HEK293 (cell line): ENCODE data around the gene CDK14.

ENCODE experiments used
- CTCF ChIA-PET: fragments of 350-600 bp; formaldehyde crosslinking; extraction: SDS; loops from one replicate; lab custom pipeline; 2021; ENCODE audit warnings: antibody characterized with exemption; lab: Yijun Ruan, JAX
- POLR2A ChIA-PET: fragments of 300-600 bp; formaldehyde crosslinking; extraction: SDS; loops from one replicate; lab custom pipeline; 2020; ENCODE audit warnings: antibody characterized with exemption, inconsistent platforms; lab: Yijun Ruan, JAX
- H3K27ac ChIP-seq: fragments of 200-500 bp; sonication (Bioruptor generic); 2 replicates; pipeline ENCODE4 v1.5.1; 2014; ENCODE audit warnings: low read depth, low read length, control low read depth, inconsistent platforms; ENCODE audit errors: extremely low read depth
- H3K36me3 ChIP-seq, 2 experiments: fragments of 200-500 bp in 1 of 2; sonication (Bioruptor generic) in 1 of 2; 1 replicate in 1 of 2; 2 replicates in 1 of 2; pipeline ENCODE4 v1.5.1; 2014 to 2017; ENCODE audit warnings: inconsistent platforms in 2 of 2, low read length in 2 of 2; ENCODE audit not compliant: control insufficient read depth in 2 of 2, insufficient read depth in 1 of 2
- H3K4me1 ChIP-seq: fragments of 200-500 bp; sonication (Bioruptor generic); 2 replicates; pipeline ENCODE4 v1.5.1; 2014; ENCODE audit warnings: mild to moderate bottlenecking, low read length, inconsistent platforms; ENCODE audit not compliant: control insufficient read depth, insufficient read depth
- H3K4me3 ChIP-seq: 2 replicates; pipeline ENCODE4 v1.5.1; 2011; ENCODE audit warnings: low read depth, mild to moderate bottlenecking, control low read depth, low read length, moderate library complexity
- H3K9me3 ChIP-seq: fragments of 200-500 bp; sonication (Bioruptor generic); 2 replicates; pipeline ENCODE4 v1.5.1; 2014; ENCODE audit warnings: low read depth, low read length, inconsistent platforms; ENCODE audit not compliant: control insufficient read depth, insufficient read depth
- BCL11B ChIP-seq: fragments of 450-650 bp; formaldehyde crosslinking; IDR thresholded peaks from 2 replicates; pipeline ENCODE4 v1.5.1; 2016; ENCODE audit warnings: low read depth, missing biosample characterization, missing genetic modification characterization
- FEZF1 ChIP-seq: fragments of 450-650 bp; formaldehyde crosslinking; IDR thresholded peaks from 2 replicates; pipeline ENCODE4 v1.5.1; 2016; ENCODE audit warnings: missing biosample characterization, missing genetic modification characterization
- KLF16 ChIP-seq: fragments of 450-650 bp; formaldehyde crosslinking; IDR thresholded peaks from 2 replicates; pipeline ENCODE4 v1.5.1; 2017; ENCODE audit warnings: missing biosample characterization, missing genetic modification characterization
- OVOL3 ChIP-seq: fragments of 450-650 bp; formaldehyde crosslinking; IDR thresholded peaks from 2 replicates; pipeline ENCODE4 v1.5.1; 2016; ENCODE audit warnings: missing biosample characterization, missing genetic modification characterization
- PATZ1 ChIP-seq: fragments of 450-650 bp; formaldehyde crosslinking; IDR thresholded peaks from 2 replicates; pipeline ENCODE4 v1.5.1; 2016; ENCODE audit warnings: missing biosample characterization, missing genetic modification characterization
- REST ChIP-seq: fragments of 450-650 bp; formaldehyde crosslinking; IDR thresholded peaks from 2 replicates; pipeline ENCODE4 v1.5.1; 2016; ENCODE audit warnings: missing biosample characterization, missing genetic modification characterization
- SP7 ChIP-seq: fragments of 450-650 bp; formaldehyde crosslinking; IDR thresholded peaks from 2 replicates; pipeline ENCODE4 v1.5.1; 2016; ENCODE audit warnings: missing biosample characterization, missing genetic modification characterization
- ZBTB7A ChIP-seq: fragments of 450-650 bp; formaldehyde crosslinking; IDR thresholded peaks from 2 replicates; pipeline ENCODE4 v1.5.1; 2016; ENCODE audit warnings: low read depth, missing biosample characterization, missing genetic modification characterization
- ZIC2 ChIP-seq: fragments of 450-650 bp; formaldehyde crosslinking; IDR thresholded peaks from 2 replicates; pipeline ENCODE4 v1.5.1; 2016; ENCODE audit warnings: missing biosample characterization, missing genetic modification characterization
- ZNF121 ChIP-seq: fragments of 450-650 bp; formaldehyde crosslinking; IDR thresholded peaks from 2 replicates; pipeline ENCODE4 v1.5.1; 2016; ENCODE audit warnings: missing biosample characterization, missing genetic modification characterization
- ZNF138 ChIP-seq: fragments of 450-650 bp; formaldehyde crosslinking; IDR thresholded peaks from 2 replicates; pipeline ENCODE4 v1.5.1; 2016; ENCODE audit warnings: missing biosample characterization, missing genetic modification characterization, borderline replicate concordance
- ZNF140 ChIP-seq: fragments of 450-650 bp; formaldehyde crosslinking; IDR thresholded peaks from 2 replicates; pipeline ENCODE4 v1.5.1; 2016; ENCODE audit warnings: missing biosample characterization, missing genetic modification characterization
- ZNF18 ChIP-seq: fragments of 450-650 bp; formaldehyde crosslinking; IDR thresholded peaks from 2 replicates; pipeline ENCODE4 v1.5.1; 2016; ENCODE audit warnings: missing biosample characterization, missing genetic modification characterization
- ZNF214 ChIP-seq: fragments of 450-650 bp; formaldehyde crosslinking; IDR thresholded peaks from 2 replicates; pipeline ENCODE4 v1.5.1; 2017; ENCODE audit warnings: missing biosample characterization, mild to moderate bottlenecking, missing genetic modification characterization, borderline replicate concordance
- ZNF366 ChIP-seq: fragments of 450-650 bp; formaldehyde crosslinking; conservative IDR thresholded peaks from 2 replicates; pipeline ENCODE4 v1.5.1; 2016; ENCODE audit warnings: missing biosample characterization, missing genetic modification characterization
- ZNF548 ChIP-seq: fragments of 450-650 bp; formaldehyde crosslinking; IDR thresholded peaks from 2 replicates; pipeline ENCODE4 v1.5.1; 2016; ENCODE audit warnings: missing biosample characterization, missing genetic modification characterization
- ZNF639 ChIP-seq: fragments of 450-650 bp; formaldehyde crosslinking; IDR thresholded peaks from 2 replicates; pipeline ENCODE4 v1.5.1; 2016; ENCODE audit warnings: missing biosample characterization, missing genetic modification characterization
- ZNF660 ChIP-seq: fragments of 450-650 bp; IDR thresholded peaks from 2 replicates; pipeline ENCODE4 v1.5.1; 2018; ENCODE audit warnings: missing biosample characterization, mild to moderate bottlenecking, missing genetic modification characterization
- ZNF792 ChIP-seq: fragments of 450-650 bp; formaldehyde crosslinking; IDR thresholded peaks from 2 replicates; pipeline ENCODE4 v1.5.1; 2016; ENCODE audit warnings: missing biosample characterization, missing genetic modification characterization

Gene CDK14

GRCh38 chr7:90816511-90817142 lies 220.5 kb downstream of the CDK14 start (continued):
- TF ChIP-seq ZNF18 (tag by site-specific recombination) (peak; percentile 87), ZBTB7A (tag by site-specific recombination) (no peak), ZNF660 (tag by site-specific recombination) (peak; percentile 80), ZNF366 (tag by site-specific recombination) (peak; percentile 91), SP7 (peak; percentile 79), ZNF639 (tag by site-specific recombination) (peak; percentile 79), FEZF1 (tag by site-specific recombination) (peak; percentile 92), KLF16 (tag by site-specific recombination) (peak; percentile 25; the same call in 1 of the 2 replicates), OVOL3 (peak; percentile 13; the same call in 1 of the 2 replicates), ZNF121 (tag by site-specific recombination) (no peak), ZNF792 (tag by site-specific recombination) (no peak)

- ChIA-PET POLR2A (no interaction called here), CTCF (interaction anchor here (1.4 kb wide), 1 partner anchor 217 kb away, joined by 4 read pairs; no protein-coding TSS in a partner anchor)
- H3K27ac ChIP-seq = no peak overlapping the region
- H3K36me3 ChIP-seq = no peaks in the 10 kb centered on the region
- no peak overlapping the region for H3K4me3 ChIP-seq
- peaks cover 14% of the 10 kb centered on the region; the same call in 1 of the 2 replicates for H3K4me1 ChIP-seq
- no peaks in the 10 kb centered on the region for H3K9me3 ChIP-seq
- TF ChIP-seq ZIC2 (tag by site-specific recombination) = no peak
- TF ChIP-seq PATZ1 (tag by site-specific recombination) = no peak
- no peak for TF ChIP-seq ZNF138
- TF ChIP-seq ZNF140 (tag by site-specific recombination) = no peak
- no peak for TF ChIP-seq REST (tag by site-specific recombination)
- no peak for TF ChIP-seq ZNF548 (tag by site-specific recombination)
- TF ChIP-seq BCL11B = no peak
- no peak for TF ChIP-seq ZNF214 (tag by site-specific recombination)
Measured at GRCh38 chr7:90817151-90817550, 221.0 kb downstream of the CDK14 start.
